Left renal pelvis (tissue), 4 donors: ENCODE measurements around the gene RPTOR. TPM values are rescaled to one million over a fixed set of nuclear protein-coding genes. Genes with fewer than 3 reads are reported as not detected.

ENCODE experiments used
- DNase-seq, 4 donors: peaks; one replicate each; pipeline ENCODE4 v3.0.0-alpha.2; 2013; ENCODE audit warnings: low read depth in 4 of 4, low spot score in 3 of 4
- polyA plus RNA-seq, 4 donors: library from polyadenylated mRNA; unstranded; fragments of 120-200 nt; gene quantifications; one replicate each; pipeline ENCODE4 v1.2.1, GENCODE V29; 2013; ENCODE audit not compliant: insufficient read length in 4 of 4

RPTOR gene
- polyA plus RNA-seq, 4 donors: 15.1 to 21.2 (median 16.9) TPM

DNA sequence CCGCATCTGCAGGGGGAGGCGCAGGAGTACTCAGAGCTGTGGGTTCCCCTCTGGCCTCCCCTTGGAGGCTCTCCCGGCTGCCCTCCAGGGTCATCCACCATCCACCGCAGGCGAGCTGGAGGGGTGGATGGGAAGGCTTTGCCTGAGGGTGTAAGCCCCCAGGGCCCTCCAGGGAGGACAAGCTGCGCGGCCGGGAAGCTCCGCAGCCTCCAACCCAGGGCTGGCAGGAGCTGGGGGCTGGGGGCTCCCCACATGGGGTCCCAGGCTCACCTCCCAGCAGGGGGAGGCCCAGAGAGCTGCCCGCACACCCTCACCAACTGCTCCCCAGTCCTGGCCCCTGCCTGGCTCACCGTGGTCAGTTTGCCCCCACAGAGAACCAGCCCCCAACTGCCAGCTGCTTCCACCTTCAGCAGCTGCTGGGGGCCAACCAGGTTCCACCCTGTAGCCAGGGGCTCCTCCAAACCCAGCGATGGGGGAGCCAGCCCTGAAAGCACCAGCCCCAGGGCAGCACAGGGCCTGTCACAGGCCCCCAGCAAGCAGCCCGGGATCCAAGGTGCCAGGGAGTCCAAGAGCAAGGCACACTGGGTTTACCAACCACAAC is 427.2 kb downstream of the RPTOR start:
- DNase-seq: no peak

GRCh38 chr17:80976701-80977100 is 432.1 kb downstream of the RPTOR start:
- DNase-seq: no peak

DNA sequence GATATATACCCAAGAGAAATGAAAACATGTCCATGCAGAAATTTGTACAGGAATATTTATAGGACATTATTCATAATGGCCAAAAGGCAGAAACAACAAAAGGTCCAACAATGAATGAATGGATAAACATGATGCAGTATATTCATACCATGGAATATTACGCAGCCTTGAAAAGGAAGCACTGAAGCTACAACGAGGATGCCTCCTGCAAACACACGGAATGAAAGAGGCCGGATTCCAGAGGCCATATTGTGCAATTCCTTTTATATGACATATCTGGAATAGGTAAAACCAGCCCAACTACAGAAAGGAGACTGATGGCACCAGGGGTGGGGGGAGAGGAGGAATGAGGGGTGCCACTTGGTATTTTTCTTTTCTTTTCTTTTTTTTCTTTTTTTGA is 432.5 kb downstream of the RPTOR start:
- no peak for DNase-seq

- DNase-seq: no peak
Observed at GRCh38 chr17:80978499-80979497, 434.2 kb downstream of the RPTOR start.

DNA sequence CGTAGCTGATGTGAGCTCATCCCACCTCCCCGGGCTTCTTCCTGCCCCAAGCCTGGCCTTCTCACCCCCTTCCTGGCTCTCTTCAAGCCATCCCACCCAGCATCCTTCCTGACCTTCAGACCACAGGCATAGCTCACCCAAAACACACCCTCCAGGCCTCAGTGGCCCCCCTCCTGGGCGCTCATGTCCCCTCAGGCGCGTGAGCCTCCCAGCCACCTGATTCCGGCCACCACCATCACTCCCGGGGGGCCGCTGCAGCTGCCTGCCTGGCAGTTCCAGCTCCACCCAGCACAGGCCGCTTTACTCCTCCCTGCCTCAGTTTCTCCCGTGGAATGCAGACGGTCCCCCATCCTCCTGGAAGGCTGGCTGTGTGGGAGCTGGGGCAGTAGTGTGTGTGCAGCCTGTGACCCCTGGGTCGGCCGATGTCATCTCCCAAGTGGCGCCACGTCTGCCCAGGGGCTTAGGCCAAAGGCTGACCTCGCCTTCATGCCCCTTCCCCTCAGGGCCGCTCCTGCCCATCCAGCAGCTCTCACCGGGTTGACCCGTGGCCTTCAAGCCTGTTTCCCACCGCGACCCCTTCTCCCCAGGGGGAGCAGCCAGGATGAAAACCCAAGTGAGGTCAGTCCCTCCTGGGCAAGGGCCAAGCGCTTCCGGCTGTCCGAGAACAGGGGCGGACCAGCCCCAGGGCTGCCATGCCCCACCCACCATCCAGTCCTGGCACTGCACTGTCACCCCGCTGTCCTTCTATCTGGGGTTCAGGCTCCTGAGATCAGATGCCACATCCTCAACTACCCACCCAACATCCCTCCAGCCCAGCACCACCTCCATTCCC is 435.1 kb downstream of the RPTOR start:
- DNase-seq: no peak

DNA sequence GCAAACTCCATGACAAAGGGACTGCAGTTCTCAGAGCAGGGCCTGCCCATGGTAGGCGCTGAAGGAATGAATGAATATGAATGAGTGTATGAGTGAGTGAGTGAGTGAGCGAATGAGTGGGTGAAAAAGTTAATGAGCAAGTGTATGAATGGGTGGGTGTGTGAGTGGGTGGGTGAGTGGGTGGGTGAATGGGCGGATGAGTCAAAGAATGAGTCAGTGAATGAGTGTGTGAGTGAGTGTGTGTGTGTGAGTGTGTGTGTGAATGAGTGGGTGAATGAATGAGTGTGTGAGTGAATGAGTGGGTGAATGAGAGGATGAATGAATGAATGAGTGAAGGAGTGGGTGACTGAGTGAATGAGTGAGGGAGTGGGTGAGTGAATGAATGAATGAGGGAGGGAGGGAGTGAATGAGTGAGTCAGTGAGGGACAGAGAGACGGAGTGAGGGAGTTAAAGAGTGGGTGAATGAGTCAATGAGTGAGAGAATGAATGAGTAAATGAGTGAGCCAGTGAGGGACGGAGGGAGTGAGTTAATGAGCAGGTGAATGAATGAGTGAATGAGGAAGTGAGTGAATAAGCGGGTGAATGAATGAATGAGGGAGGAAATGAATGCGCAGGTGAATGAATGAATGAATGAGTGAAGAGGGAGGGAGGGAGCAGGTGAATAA is 435.9 kb downstream of the RPTOR start:
- no peak for DNase-seq

- no peak for DNase-seq
Observed at GRCh38 chr17:80981062-80981902, 436.6 kb downstream of the RPTOR start.

DNA sequence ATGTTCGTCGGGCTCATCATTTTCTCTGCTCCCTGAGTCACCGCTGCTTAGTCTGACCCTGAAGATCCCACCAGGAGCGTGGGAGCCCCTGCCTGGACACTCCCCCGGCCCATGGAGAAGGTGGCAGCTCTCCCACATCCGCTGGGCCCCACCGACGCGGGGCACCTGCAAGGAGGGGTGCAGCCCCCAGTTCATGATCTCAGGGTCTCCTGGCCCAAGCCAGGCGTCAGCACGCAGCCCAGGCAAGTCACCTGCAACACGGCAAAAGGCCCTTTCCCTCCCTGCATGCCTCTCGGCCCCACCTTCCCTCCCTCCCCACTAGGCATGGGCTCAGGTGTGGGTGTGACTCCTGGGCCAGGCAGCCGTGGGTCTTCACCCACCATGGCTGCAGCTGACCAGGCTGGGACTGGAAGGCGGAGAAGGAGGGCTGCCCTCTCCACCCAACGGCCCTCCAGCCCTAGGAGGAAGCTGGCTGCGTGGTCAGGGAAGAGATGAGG is 437.3 kb downstream of the RPTOR start:
- DNase-seq: no peak

DNA sequence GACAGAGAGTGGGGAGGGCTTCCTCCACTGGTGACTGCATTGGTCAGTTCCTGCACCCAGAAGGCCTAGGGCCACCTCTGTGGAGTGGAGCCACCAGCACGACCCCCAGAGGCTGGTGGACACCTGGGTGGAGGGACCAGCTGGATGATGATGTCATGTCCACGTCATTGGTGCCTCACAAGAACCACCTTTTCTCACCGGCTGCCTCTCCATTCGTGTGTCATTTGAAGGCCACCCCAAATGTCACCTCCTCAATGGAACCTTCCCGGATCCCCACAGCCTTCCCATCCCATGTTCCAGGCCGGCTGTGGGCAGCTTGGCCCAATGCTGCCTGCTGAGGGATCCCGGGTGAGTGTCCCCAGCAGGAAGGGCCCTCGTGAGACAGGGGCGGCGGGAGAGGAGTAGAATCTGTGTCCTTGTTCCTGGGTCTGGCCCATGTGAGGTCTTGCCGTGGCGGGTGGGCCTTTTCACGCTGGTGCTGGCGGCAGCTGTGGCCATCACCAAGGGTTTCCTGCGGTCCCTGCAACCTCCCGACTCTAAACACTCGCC is 437.9 kb downstream of the RPTOR start:
- no peak for DNase-seq

GRCh38 chr17:80983545-80983944 is 438.9 kb downstream of the RPTOR start:
- DNase-seq: no peak

- no peak for DNase-seq
Observed at GRCh38 chr17:80984749-80985148, 440.1 kb downstream of the RPTOR start.

- DNase-seq: no peak
Observed at GRCh38 chr17:80986046-80986445, 441.4 kb downstream of the RPTOR start.

DNA sequence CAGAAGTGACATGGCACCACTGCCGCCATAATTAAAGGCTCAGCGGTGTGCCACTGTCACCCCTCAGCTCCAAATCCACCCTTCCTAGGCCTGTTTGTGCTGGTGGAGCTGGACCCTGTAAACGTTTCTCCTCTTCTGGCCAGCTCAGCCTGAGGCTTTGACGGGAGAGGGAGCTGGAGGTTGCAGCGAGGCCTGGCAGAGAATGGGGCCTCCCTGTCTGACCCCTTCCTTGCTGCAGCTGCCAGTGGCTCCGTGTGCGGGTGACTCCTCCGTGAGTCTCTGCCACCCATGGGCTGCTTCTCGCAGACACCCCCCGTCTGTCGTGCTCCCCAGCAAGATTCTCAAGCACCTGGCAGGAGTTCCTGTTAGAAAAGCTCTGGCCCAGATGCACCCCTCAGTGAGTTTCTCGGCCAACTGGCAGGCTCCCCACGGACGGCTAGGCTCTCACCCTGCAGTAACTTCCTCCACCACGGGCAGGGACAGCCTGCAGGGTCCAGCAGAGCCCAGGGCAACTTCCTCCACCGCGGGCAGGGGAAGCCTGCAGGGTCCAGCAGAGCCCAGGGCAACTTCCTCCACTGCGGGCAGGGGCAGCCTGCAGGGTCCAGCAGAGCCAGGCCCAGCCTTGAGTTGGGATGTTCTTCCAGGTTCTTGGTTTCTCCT is 442.3 kb downstream of the RPTOR start:
- no peak for DNase-seq

- DNase-seq: no peak
Observed at GRCh38 chr17:80987941-80988461, 443.4 kb downstream of the RPTOR start.

DNA sequence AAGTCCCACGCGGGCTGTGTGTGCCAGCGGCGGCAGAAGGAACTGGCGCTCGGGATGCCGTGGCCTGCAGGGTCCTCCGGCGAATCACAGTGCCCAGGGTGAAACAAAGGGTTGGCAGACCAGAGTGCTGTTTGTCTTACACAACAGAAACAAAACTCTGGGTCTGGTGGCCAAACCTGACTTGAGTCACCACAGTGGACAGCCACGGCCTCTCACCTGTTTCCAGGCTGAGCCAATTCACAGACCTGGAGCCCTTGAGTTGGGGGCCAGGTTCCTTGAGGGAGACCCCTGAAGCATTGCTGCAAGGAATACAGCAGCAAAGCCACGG is 444.9 kb downstream of the RPTOR start:
- DNase-seq: no peak

GRCh38 chr17:80990921-80991644 is 446.4 kb downstream of the RPTOR start:
- no peak for DNase-seq

DNA sequence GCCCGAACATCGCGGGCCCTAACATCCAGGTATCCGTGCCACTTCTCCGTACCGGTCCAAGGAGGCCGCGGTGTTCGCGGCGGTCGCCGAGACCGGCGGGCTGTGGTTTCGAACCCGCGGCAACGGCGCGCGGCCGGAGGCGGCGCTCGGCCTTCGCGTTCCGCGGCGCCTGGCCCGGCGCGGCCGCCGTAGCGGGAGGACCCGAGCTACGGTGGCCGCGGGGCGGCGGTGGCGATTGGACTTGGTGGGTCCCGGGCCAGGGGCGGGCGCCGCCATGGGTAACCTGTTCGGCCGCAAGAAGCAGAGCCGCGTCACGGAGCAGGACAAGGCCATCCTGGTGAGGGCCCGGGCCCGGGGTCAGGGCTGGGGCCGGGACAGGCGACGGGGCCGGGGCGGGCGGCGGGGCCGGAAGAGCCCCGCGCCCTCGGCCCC is 447.0 kb downstream of the RPTOR start, which contains the start of gene CHMP6:
CHMP6 (plus strand) TSS at position 197 of the 432 bp plus-strand sequence; CDS start at position 275, 78 bp downstream.
- DNase-seq: peak in 3 of 4 donors; percentile 65 to 69 (median 67)
